ENCODE measurements around the gene APOL3.
"Not testable (repeated sequence)": the region's sequence is repeated elsewhere in the genome, so short reads cannot be mapped to it uniquely, and the experiment has no call there.

APOL3 gene

DNA sequence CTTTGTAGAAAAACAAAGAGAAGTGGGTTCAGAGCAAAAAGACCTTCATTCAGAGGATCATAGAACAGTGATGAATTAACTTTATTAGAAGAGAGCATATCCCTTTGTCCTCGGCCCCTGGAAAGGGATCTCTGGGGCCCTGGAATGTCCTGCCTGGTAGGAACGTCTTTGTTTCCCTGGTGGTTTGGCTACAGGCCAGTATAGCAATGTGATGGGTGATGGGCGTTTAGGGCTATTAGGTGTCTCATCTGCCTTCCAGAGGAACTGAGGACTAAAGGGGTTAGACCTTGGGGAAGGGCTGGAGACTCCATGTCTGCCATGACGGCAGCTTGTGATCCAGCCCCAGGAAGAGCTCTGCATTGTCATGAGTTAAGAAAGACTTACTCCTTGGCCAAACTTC lies 32.0 kb upstream of the APOL3 start:
- DNase-seq = no peak

DNA sequence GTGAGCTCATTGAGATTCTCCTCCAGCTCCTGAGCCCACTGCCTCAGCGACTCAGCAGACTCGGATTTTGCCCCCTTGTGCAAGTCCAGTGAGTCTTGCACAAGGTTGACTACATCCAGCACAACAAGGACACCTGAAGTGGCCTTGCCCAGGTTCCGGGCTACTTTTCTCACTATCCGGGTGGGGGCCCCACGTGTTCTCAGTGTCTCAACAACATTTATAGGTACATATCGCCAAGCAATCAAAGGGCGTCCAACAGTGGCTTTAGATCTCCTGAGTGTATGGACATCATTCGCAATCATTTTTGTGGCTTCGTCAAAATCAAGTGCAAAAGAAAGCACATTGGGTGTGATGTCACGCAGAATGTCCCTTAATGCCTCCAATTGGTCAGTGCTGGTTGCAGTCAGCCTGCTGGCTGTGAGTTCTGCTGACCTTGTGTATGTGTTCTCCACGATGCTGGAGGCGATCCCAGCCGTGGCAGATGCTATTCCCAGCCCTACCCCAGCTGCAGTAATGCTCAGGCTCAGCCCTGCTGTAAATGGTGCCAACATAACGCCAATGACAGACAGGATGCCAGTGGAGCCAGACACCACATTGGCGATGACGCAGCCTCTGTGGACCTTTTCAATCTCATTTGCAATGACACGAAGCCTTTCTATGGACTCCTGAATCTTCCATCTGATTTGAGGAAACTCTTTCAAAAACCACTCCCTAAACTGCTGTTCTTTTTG lies 30.7 kb upstream of the APOL3 start:
- no peak for DNase-seq

DNA sequence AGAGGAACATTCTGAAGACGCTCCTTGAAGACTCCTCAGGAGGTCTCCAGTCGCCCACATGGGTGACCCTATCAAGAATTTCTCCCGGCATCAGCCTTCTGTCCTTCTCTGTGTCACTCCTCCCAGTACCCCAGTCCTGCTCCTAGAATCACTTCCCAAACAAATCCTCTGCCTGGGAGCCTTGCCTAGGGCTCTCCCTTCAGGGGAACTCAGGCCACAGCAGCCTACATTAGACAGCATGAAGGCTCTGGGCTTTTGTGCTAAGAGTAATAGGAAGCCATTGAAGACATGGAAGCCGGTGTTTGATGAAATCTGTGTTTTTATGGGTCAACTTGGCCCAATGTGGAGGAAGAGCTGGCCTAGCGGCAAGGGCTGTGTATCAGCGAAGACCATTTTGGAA lies 27.3 kb upstream of the APOL3 start:
- DNase-seq = not testable (repeated sequence)

DNA sequence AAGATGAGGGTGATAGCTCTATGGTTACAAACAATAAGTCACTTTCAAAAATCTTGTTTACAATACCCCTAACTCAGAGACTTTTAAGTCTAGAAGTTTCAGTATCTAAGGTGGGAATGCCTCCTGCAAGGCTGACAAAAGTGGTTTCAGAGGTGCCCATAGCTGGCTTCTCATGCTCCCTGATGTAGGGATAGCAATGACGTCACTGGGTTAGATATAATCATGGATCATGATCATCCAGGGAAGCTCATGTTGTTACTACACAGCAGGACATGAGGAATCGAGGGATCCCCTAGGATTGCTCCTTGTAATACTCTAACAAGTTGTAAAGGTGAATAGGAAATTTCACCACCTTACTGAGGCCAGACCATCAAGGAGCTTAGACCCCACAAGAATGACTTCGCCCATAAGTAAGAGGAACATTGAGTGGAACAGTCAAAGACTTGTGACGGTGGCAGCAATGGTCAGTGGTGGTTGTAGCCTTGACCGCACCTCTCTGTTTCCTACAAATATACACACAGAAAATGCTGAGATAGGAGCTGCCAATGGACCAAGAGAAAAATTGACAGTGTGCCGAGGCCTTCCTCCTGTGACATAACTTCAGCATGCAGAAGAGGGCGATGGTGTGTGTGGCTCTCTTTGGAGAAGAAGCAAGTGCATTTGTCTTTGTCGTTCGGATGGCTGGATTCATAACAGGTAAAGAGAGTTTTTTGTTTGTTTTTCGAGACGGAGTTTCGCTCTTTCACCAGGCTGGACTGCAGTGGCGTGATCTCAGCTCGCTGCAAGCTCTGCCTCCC lies 25.5 kb upstream of the APOL3 start:
- no peak for DNase-seq

DNA sequence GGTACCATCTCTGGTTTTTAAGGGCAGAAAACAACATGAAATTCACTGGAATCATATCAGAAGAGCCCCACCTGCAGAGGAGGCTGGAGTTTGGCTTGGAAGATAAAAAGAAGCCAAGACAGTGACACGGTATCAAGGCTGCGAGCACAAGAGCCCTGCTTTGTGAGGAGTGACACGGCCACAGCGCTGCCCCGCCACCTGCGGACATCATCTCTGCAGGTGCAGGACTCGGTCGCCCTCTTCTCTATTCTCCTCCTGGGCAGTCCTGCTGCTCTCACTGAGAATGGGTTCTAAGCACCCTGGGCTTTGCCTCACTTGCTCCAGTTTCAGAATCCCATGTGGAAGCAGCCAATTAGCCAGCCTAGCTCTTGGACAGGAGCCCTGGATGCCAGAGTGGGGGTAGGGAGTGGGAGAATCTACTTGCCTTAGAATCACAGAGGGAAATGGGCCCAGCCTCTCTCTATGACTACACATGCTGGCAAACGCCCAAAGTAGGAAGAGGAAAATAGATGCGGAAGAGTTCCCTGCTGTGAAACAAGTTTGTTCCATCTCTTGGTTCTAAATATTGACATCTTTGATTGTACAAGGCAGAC lies 24.0 kb upstream of the APOL3 start:
- DNase-seq = no peak

DNA sequence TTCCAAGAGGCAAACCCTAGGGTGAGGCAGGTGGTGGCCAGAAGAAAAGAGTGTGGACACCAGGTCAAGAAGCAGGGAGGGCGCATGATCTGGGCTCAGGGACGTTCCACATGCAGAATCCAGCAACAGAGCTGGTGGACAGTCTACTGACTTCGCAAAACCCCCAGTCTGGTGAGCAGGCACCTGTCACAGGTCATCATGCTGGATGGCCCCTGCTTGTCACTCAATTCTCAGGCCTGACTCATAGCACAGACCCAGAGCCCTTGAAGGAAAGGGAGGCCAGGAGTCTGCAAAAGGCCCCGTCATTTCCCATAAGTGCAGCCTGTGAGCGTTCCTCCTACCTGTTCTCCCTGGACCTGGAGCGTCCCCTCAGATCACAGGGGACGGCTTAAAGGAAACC lies 22.9 kb upstream of the APOL3 start:
- DNase-seq = no peak

DNA sequence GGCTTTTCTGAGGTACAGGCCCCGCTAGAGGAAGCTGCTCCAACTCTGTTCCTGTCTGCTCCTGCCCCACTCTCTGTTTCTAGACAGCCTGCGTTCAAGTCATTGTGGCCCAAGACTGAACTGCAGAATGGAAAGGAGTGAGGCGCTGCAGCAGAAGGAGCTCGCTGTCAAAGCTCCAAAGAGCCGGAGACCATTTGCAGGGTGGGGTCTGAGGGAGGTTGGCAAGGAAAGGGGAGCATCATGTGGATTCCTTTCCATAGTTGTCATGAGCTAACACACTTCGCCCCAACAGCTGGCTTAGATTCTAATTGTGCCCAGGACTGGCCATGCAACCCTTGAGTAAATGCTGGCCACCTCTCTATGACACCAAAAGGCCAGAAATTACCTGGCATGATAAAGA lies 22.3 kb upstream of the APOL3 start:
- DNase-seq = no peak

DNA sequence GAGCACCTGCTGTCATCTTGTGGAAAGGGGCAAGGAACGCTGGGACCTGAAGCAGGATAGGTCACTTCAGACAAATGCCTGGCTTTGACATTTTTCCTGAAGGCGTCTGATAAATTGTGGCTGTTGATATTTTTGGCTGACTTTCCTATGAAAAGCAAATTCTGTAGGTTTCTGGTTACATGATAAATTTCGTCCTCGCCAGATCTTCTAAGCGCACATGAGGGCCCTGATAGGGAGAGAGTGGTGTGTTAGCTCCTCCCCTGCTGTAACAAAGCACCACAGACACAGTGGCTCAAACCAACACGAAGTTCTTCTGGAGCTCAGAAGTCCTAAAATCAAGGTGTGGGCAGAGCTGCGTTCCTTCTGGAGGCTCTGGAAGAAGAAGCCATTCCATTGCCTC lies 21.5 kb upstream of the APOL3 start:
- DNase-seq = no peak

DNA sequence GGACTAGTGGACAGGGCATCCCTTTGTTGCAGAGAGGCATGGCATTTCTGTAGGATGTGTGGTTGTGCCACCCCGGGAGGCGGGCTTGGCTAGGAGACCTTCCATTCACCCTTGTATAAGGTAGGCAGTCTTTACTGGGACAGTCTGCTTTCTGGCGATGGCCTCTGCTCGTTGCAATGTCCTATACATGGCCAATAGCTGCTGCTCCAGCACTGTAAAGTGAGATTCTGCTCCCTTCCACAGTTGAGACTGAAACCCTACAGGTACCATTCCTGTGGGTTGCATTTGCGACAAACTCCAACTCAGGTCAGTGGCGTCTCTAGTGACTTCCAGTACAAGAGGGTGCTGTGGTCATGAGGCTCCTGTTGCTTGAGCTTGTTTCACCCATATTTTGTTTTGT lies 20.4 kb upstream of the APOL3 start:
- no peak for DNase-seq

DNA sequence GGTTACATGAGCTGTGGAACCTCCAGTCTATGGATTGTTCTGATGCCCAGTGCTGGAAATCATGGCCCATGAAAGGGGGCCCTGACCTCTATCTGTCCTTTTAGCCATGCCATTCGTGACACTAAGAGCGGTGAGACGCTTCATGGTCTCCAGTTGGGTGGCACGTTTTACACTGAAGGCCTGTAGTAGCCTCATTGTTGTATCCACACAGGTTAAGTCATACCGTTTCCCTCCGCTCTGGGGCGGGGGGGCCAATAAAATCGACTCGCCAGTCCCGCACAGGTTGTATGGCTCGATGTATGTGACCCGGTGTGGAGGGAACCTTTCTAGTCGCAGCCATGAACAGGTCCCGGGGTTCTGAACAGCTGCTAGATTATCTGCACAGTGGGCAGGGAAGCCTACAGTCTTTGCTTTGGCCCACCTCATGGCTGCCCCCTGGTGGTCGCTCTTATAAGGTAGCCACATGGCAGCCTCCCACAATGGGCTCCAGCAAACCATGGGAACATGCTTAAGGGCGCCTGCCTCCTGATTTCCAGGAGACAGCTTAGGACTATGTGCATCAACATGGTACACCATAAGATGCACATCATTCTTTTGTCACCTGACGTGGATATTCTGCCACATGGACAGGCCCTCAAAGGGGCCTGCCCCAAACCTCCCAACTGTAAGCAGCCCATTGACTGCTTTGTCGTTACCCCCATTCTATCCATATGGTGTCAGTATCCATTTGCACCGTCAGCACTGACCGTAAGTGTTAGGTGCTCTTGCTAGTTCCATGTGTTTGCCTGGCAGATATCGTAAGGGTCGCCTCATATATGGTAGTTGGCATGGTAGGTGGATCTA lies 19.7 kb upstream of the APOL3 start:
- peak; percentile 1 for DNase-seq

DNA sequence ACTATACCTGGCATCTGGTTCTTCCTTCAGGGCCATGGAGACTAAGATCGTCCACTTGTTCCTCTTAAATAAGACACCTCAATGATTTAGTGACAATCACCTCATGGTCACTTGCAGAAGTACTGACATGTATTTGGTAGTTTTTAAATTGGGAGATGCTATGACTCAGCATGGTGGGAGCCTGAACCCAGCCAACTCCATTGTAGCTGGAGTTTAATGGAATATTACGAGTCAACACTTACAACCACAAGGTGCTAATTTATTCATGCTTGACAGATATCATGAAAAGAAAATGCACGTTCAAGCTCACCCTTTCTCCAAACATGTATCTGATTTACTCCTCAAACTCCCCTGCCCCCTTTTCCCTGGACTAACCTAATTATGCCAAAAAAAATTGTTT lies 16.6 kb upstream of the APOL3 start:
- DNase-seq = no peak

DNA sequence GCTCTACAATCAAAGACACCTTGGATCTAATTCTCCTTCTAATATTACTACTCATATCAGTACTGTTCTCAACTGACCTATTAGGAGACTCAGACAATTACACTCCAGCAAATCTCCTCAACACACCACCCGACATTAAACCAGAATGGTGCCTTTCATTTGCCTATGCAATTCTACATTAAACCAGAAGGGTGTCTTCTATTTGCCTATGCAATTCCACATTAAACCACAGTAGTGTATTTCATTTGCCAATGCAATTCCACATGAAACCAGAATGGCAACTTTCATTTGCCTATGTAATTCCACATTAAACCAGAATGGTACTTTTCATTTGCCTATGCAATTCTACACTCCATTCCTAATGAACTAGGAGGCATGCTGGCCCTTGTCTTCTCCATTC lies 15.3 kb upstream of the APOL3 start:
- DNase-seq = no peak

DNA sequence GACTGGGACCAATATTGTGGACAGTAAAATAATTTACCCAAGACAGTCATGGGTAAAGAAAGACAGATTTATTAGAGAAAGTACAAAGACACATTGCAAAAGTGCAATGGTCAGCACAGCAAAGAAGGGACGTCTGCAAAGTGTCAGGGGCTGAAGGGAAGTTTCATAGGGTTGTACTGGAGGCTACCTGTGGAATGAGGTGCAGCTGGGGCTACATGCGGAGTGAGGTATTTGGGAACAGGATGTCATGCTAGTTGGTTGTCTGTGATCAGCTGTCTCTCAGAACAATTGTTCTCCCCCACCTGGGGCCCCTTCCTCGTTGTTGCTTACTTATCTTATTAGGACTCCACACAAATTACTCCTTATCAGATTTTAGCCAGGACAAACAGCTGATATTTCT lies 11.4 kb upstream of the APOL3 start:
- DNase-seq = no peak

DNA sequence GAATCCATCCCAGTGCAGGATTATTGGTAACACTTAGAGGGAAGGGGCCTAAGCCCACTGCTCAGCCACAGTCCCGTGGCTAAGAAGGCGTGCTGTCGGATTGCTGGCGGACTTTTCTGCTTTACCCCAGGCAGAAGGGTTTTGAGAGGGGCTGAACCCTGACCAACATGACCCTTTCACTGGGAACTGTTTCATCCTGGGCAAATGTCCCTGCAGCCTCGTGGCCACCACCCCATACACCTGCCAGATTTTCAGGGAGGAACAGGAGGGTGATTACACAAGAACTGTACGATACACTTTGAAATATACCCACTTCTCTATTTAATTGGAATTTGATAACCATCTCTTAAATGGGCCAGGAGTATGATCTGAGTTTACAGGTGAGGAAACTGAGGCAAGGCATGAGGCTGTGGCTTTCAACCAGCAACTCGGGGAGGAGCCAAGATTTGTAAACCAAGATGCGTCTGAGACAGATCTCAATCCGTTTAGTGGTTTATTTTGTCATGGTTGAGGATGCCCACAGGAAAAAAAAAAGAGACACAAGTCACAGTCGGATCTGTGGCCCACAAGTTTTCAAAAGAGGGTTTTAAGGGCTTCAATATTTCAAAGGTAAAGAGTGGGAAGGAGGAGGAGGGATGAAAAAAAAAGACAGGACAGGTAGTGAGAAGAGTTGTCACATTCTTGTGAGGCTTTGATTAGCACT lies 6.1 kb upstream of the APOL3 start:
- no peak for DNase-seq

DNA sequence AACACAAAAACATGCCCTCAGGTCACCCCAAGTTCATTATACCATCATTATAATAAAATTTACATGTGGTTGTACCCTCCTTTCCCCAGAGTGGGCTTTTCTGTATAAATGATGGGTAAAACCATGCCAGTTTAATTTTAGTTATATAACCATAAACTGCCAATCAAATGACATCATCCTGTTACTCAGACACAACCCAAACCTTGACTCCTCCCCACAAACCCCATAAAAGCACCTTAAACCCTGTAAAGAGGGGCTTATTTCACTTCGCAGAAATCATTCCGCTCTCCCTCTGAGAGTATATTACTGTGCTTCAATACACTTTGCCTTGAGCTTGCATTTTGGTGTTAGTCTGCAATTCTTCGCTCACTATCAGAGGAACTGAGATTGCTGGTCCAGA lies 5.5 kb upstream of the APOL3 start:
- no peak for DNase-seq

DNA sequence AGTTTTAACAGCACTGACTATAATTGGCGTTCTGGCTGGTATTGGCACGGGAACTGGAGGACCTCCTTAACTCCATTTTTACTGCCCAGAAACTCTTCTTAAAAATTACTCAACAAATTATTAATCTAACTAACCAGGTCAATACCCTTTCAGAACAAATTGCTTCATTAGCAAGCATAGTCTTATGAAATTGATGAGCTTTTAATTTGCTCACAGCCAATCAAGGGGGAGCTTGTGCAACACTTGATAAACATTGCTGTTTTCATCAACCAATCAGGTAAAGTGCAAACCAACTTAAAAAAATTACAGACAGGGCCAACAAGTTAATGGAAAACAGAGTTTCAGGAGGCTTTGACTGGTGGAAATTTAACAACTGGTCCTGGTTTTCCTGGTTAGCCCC lies 4.6 kb upstream of the APOL3 start:
- DNase-seq = no peak

DNA sequence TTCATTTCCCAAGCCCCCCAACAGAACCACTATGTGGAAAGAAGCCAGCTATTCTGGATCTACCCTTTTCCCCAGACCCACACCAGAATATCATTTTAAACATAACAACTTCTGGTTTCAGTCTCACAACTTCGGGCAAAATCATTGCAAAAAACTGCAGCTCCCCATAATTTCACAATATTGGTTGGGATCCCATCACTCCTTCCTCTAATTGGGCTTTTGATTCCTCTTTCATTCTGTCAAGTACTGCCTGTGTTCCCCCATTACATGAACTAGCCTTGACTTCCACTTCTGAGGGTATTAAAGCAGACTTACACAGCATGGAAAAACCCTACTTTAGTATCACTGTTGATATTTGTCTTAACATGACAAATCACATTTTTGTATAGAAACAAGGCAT lies 4.1 kb upstream of the APOL3 start:
- DNase-seq = no peak

DNA sequence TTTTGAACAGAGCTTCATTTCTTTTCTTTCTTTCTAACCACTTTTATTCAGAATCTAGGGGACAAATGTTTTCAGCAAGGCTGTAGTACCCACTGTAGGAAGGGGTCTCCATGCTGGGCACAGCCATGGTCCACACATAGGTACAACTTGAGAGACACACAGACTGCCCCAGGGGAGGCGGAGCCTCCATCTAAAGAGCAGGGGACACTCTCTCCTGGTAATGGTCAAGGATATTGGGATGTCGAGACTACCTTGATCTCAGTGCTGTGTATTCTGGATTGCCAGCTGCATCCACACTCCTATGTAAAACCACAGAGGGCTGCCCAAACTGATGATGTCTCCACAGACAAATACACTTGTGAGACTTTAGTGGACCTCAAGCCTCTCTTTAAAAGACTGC lies 2.9 kb upstream of the APOL3 start:
- DNase-seq = no peak

DNA sequence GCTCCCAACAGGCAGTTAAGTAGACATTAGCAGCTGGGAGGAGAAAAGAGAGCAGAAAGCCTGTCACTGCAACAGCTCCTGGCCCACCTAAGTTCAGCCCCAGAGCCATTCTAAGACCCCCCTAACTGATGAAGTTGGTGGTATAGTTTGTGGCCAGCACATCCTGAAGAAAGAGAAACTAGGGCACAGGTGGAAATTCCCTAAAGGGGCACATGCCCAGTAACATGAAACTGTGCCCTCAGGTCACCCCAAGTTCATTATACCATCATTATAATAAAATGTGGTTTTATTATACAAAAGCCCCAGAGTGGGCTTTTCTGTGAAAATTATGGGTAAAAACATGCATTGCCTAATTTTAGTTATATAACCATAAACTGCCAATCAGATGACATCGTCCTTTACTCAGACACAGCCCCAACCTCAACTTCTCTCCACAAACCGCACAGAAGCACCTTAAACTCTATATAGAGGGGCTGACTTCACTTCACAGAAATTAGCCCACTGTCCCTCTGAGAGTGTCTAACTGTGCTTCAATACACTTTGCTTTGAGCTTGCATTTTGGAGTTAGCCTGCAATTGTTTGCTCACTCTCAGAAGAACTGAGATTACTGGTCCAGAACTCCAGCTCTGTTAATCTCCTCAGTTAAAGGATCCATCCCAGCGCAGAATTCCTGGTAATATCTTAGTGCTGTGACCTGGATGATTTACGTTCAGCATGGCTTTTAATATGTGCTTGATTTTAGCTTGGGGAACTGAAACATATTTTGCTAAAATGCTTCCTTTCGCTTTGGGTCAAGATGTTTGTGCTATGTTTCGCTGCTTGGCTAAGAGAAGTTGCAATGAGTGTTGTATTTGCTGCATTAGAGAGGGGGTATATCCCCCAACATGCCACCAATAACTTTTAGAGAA lies 1.8 kb upstream of the APOL3 start:
- DNase-seq = no peak

DNA sequence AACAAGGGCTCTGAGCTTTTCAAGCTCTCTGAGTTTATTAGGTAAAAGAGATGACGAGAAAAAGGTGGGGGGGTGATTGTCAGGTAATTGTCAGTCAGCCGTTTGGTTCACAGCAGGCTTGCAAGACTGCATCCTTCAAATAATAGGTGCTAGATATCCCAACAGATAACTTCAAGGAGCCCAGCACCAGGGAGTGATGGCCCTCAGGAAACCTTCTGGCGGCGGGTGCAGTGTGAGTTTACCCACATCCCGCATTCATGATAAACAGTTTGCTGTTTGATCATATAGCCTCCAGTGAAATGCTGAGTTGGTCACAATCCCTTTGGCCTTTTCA lies 1.2 kb upstream of the APOL3 start:
- not testable (repeated sequence) for DNase-seq

DNA sequence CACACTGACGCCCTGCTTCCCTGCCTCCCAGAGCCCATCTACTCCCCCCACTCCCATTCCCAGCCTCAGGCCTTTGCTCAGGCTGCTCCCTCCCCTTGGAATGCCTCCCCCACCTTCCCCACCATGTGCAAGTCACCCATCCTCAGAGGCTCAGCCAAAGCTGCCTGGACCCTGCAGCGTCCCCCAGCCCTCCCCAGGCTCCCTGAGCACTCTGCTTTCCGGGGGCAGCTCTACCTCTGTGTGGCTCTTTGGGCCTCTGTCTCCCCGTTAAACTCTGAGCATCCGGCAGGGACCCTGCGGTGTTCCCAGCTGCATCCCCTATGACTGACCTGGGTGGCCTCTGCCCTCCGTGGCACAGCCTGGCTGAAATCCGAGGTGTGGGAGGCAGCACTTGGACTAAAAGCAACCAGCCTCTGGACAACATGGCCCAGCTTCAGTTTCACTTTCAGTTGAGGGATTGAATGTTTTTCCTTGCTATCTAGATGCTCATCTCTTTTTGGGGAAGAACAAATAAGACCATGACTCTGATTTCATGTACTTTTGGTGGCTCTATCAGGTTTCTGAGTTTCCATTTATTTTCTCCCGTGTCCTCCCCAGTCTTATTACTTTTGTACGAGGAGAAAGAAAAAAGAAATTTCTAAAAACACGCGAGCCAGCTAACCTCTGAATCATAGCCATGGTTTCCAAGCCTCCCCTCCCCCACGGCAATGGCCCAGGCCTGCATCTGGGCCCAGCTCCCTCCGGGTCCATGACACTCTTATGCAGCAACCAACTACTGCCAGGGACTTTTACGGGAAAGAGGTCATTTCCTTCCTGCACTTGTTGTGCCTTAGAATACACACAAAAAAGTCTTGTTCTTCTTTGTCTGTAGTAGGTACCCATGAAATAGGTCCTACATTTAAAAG lies 3.8 kb downstream of the APOL3 start:
- DNase-seq = no peak

All from NCI-H748 treated with DMSO at 0.1 percent for 48 hours (cell line).